Hepatocyte (in vitro differentiated cells): ENCODE measurements around the gene MUL1.

ENCODE experiments used
- EZH2 ChIP-seq: fragments of 200-600 bp; sonication (generic); IDR thresholded peaks from 2 replicates; pipeline ENCODE4 v1.6.1; 2016; ENCODE audit warnings: antibody characterized with exemption, mild to moderate bottlenecking, borderline replicate concordance
- EZH2phosphoT487 ChIP-seq: fragments of 200-600 bp; sonication (generic); IDR thresholded peaks from one replicate; pipeline ENCODE4 v1.6.1; 2018; ENCODE audit warnings: antibody characterized with exemption, mild to moderate bottlenecking, low read depth, moderate library complexity; ENCODE audit not compliant: unreplicated experiment, severe bottlenecking
- TF ChIP-seq, protein P1 (sequence below): fragments of 200-600 bp; sonication (generic); IDR thresholded peaks from 2 replicates; pipeline ENCODE4 v1.5.1; 2016; ENCODE audit warnings: antibody characterized with exemption, mild to moderate bottlenecking; ENCODE audit not compliant: poor library complexity

GRCh38 chr1:20530306-20530705 is 22.4 kb upstream of the MUL1 start:
- TF ChIP-seq, protein P1, sequence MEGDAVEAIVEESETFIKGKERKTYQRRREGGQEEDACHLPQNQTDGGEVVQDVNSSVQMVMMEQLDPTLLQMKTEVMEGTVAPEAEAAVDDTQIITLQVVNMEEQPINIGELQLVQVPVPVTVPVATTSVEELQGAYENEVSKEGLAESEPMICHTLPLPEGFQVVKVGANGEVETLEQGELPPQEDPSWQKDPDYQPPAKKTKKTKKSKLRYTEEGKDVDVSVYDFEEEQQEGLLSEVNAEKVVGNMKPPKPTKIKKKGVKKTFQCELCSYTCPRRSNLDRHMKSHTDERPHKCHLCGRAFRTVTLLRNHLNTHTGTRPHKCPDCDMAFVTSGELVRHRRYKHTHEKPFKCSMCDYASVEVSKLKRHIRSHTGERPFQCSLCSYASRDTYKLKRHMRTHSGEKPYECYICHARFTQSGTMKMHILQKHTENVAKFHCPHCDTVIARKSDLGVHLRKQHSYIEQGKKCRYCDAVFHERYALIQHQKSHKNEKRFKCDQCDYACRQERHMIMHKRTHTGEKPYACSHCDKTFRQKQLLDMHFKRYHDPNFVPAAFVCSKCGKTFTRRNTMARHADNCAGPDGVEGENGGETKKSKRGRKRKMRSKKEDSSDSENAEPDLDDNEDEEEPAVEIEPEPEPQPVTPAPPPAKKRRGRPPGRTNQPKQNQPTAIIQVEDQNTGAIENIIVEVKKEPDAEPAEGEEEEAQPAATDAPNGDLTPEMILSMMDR, result no peak
- TF ChIP-seq EZH2 (no peak), EZH2phosphoT487 (no peak)
